Body of pancreas (tissue), 4 donors: ENCODE data around the gene ARL2BP. TPM values are rescaled to one million over a fixed set of nuclear protein-coding genes. Genes with fewer than 3 reads are reported as not detected.

Experiments used
- ATAC-seq: fragments of 150-250 bp; one replicate; pipeline ENCODE4 v1.9.1; 2016
- DNase-seq, 4 donors: peaks; one replicate each; pipeline ENCODE4 v3.0.0-alpha.2; 2019
- H3K27ac ChIP-seq, 4 donors: fragments of 200-600 bp; sonication (generic); 1 replicate in 3 of 4; 2 replicates in 1 of 4; pipeline versions ENCODE4 v1.5.1 to v1.6.1; 2016 to 2019; ENCODE audit warnings: mild to moderate bottlenecking in 1 of 4, mixed read lengths in 1 of 4, moderate library complexity in 1 of 4
- H3K27me3 ChIP-seq, 2 donors: fragments of 200-600 bp; sonication (generic); one replicate each; pipeline ENCODE4 v1.6.0; 2016; ENCODE audit warnings: mild to moderate bottlenecking in 1 of 2
- H3K36me3 ChIP-seq, 2 donors: fragments of 200-600 bp; sonication (generic); replicated peaks in 1 of 2; 2 replicates each; pipeline ENCODE4 v1.5.1; 2016; ENCODE audit warnings: low read depth in 2 of 2; ENCODE audit not compliant: insufficient read depth in 1 of 2
- H3K4me1 ChIP-seq: fragments of 200-600 bp; sonication (generic); one replicate; pipeline ENCODE4 v1.6.0; 2016
- H3K4me3 ChIP-seq, 2 donors: fragments of 200-600 bp; sonication (generic); 1 replicate in 1 of 2; 2 replicates in 1 of 2; pipeline ENCODE4 v1.5.1; 2016 to 2019
- H3K9me3 ChIP-seq, 3 donors: fragments of 200-600 bp; sonication (generic); 1 replicate in 2 of 3; 2 replicates in 1 of 3; pipeline ENCODE4 v1.5.1; 2016
- POLR2A ChIP-seq, 3 donors: fragments of 450-650 bp; IDR thresholded peaks; one replicate each; pipeline ENCODE4 v1.6.1; 2016; ENCODE audit warnings: antibody characterized with exemption in 3 of 3, mild to moderate bottlenecking in 2 of 3
- WGBS, 2 donors: methylation state at CpG; one replicate each; pipeline ENCODE4 v1.1.5; 2017; 5-methylcytosine and 5-hydroxymethylcytosine counted together
- intact Hi-C: fragments of 100-400 bp; cut with DNase I; formaldehyde crosslinking; loops from one replicate; pipeline ENCODE4 v1.15.1; 2023
- total RNA-seq, 2 donors: library from RNA; depleted of rRNA; stranded (reverse); fragments of >200 nt; gene quantifications; one replicate each; pipeline ENCODE4 v1.1.0, GENCODE V29; 2016
- TF ChIP-seq, protein P1 (sequence below), 7 experiments: fragments of 450-650 bp in 4 of 7; fragments of 200-600 bp in 3 of 7; sonication (generic) in 3 of 7; IDR thresholded peaks; one replicate each; pipeline ENCODE4 v1.5.1; 2016 to 2019; ENCODE audit warnings: antibody characterized with exemption in 7 of 7

ARL2BP gene
- total RNA-seq, 2 donors from 2014 or later, result 15.8 to 21.5 TPM

DNA sequence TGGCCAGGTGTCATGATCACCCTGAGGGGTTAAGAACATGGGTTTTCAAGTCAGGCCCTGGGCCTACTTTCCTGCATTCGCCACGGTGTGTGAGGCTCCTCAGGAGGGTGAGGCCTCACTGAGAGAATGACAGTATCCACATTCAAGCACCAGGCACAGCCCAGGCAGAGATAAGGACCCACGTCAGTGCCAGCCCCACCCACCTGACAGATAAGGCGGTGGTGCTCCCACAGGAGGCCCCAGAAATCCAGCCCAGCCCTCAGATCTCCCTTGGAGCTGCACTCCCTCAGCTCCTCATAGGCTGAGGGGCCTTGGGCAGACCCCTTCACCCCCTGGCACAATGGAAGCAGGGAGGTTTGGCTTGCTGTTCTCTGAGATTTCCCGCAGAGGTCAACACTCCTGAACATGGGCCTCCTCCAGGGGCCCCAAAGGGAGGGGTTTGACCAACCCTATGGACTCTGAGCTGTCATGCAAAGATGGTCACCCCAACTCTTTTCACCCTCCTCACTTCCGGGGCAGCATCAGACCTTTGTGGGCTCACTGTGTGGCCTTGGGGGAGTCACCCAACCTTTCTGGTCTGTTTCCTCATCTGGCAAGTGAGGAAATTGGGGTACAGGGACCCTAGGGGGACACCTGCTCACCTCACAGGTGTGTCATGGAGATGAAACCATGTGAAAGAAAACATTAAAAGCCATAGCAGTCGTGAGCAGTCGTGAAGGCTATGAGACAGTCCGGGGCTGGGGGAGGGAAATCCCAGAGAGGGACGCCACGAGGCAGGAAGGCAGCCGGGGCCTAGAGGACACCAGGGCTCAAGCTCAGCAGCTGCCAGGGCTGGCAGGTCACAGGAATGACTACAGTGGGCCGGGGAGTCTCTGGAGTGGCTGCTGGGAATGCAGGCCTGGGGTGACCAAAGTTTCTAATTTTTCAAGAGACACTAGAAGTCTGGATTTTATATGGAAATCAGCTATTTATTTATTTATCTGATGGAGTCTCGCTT, 24.0 kb downstream of the ARL2BP start:
- H3K27ac ChIP-seq, result peak overlapping the region in 3 of 4 donors; percentile 78 to 90 (median 85)
- intact Hi-C loops, result no loop called here
- H3K4me1 ChIP-seq, result peaks cover 96% of the 10 kb centered on the region
- H3K36me3 ChIP-seq, result no peaks in the 10 kb centered on the region
- TF ChIP-seq POLR2A (IDR thresholded peaks at IDR 0.05), result peak in 2 of 3 donors; percentile 70 to 84
- TF ChIP-seq, protein P1, sequence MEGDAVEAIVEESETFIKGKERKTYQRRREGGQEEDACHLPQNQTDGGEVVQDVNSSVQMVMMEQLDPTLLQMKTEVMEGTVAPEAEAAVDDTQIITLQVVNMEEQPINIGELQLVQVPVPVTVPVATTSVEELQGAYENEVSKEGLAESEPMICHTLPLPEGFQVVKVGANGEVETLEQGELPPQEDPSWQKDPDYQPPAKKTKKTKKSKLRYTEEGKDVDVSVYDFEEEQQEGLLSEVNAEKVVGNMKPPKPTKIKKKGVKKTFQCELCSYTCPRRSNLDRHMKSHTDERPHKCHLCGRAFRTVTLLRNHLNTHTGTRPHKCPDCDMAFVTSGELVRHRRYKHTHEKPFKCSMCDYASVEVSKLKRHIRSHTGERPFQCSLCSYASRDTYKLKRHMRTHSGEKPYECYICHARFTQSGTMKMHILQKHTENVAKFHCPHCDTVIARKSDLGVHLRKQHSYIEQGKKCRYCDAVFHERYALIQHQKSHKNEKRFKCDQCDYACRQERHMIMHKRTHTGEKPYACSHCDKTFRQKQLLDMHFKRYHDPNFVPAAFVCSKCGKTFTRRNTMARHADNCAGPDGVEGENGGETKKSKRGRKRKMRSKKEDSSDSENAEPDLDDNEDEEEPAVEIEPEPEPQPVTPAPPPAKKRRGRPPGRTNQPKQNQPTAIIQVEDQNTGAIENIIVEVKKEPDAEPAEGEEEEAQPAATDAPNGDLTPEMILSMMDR (IDR thresholded peaks at IDR 0.05), result peak in 1 of 7 experiments; percentile 1
- no peak overlapping the region for H3K4me3 ChIP-seq
- H3K27me3 ChIP-seq, result no peaks in the 10 kb centered on the region
- 36 to 56% methylated on average over 11 to 14 of the region's 14 CpGs for WGBS, 2 donors
- DNase-seq (peak; percentile 66 to 91 (median 83)), ATAC-seq (peak; percentile 28)
- H3K9me3 ChIP-seq, result no peaks in the 10 kb centered on the region

DNA sequence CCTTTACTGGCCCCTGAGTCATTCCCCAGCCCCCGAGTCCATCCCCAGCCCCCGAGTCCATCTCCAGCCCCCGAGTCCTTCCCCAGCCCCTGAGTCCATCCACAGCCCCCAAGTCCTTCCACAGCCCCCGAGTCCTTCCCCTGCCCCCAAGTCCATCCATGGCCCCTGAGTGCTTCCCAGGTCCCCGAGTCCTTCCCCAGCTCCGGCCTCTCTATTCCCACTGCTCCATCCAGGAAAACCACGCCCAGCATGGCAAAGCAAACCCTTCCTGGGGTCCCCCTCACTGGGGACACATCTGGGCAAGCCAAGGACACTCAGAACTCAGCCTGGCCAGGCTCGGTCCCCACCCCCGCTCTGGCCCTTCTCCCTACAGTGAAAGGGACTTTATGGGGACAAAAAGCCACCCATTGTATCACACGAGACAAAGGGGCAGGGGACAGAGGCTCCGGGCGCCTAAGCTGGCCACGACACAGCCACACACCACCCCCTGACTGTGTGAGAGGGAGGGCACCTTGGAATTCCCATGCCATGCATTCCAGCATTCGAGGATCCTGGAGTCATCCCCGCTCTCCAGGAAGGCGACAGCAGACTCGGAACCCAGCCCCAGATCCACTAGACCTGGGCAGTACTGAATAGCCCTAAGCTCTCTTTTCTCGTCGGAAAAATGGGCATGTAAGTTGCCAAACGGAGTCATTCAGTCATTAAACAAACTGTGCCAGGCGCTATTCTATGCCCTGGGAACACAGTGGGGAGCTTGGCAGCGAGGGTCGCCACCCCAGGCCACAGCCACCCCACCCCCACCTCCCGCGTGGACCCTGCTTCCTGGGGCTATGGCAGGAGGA, 25.4 kb downstream of the ARL2BP start:
- no peak for TF ChIP-seq POLR2A (IDR thresholded peaks at IDR 0.05)
- TF ChIP-seq, protein P1 (IDR thresholded peaks at IDR 0.05), result no peak
- no peaks in the 10 kb centered on the region for H3K27me3 ChIP-seq
- DNase-seq (no peak), ATAC-seq (no peak)
- no peaks in the 10 kb centered on the region for H3K36me3 ChIP-seq
- H3K27ac ChIP-seq, result peak overlapping the region in 1 of 4 donors; percentile 85
- H3K4me3 ChIP-seq, result no peak overlapping the region
- WGBS, 2 donors, result 80 to 91% methylated on average over 15 to 23 of the region's 25 CpGs
- H3K9me3 ChIP-seq, result no peaks in the 10 kb centered on the region
- peaks cover 83% of the 10 kb centered on the region for H3K4me1 ChIP-seq
- intact Hi-C loops, result no loop called here

DNA sequence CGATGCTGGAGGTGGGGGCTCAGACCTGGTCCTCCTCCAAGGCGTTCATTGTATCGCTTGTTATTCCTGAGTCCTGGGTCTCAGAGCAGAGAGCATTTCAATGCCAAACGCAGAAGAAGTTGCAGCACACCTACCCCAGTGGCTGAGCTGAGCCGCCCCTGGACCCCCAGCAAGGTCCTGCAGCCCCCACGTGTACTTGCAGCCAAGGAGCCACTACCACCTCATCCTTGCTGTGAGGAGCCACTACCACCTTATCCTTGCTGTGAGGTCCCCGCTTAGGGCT, 25.9 kb downstream of the ARL2BP start:
- ATAC-seq, result no peak
- 93% methylated on average over 3 to 6 of the region's 7 CpGs for WGBS, 2 donors
- H3K27me3 ChIP-seq, result no peaks in the 10 kb centered on the region
- H3K9me3 ChIP-seq, result no peaks in the 10 kb centered on the region
- no peak overlapping the region for H3K27ac ChIP-seq
- peaks cover 82% of the 10 kb centered on the region for H3K4me1 ChIP-seq
- no peak for DNase-seq
- no peaks in the 10 kb centered on the region for H3K36me3 ChIP-seq
- intact Hi-C loops, result no loop called here
- H3K4me3 ChIP-seq, result no peak overlapping the region
- no peak for TF ChIP-seq POLR2A (IDR thresholded peaks at IDR 0.05)
- TF ChIP-seq, protein P1 (IDR thresholded peaks at IDR 0.05), result no peak

DNA sequence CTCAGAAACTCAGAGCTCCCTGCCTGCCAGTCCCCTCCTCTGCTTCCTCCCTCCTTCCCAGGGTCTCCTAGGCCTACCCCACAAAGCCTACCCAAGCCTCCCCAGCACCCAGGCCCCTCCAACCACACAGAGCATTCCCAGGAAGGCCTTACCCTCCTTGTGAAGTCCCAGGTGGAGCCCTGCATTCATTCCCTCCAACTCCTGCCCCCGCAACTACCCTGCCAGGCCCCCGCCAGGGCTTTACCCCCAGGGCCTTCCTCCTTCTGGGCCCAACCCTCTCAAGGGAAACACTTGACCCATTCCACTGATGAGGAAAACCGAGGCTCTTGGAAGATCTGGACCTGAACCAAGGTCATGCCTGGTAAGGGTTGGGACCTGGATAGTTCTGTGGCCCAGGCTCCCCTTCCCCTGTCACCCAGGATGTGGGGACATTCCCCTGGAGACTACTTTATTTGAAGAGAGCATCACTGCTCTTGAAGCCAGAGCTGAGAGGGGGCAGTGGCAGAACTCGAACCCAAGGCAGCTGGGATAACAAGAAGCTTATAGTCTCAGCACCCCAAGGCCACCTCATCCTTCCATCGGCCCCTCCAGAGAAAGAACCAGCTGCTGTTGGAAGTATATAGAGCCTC, 26.9 kb downstream of the ARL2BP start:
- DNase-seq (no peak), ATAC-seq (no peak)
- Histone ChIP-seq H3K9me3 (no peaks in the 10 kb centered on the region), H3K27me3 (no peaks in the 10 kb centered on the region), H3K4me3 (no peak overlapping the region), H3K36me3 (no peaks in the 10 kb centered on the region), H3K27ac (peak overlapping the region in 1 of 4 donors; percentile 8), H3K4me1 (peaks cover 82% of the 10 kb centered on the region)
- WGBS, 2 donors, result 74 to 93% methylated on average over 3 to 5 of the region's 5 CpGs
- TF ChIP-seq POLR2A (IDR thresholded peaks at IDR 0.05), result no peak
- TF ChIP-seq, protein P1 (IDR thresholded peaks at IDR 0.05), result no peak
- intact Hi-C loops, result no loop called here
